ENCODE measurements around the gene BANF1.
"Not testable (repeated sequence)": the region's sequence is repeated elsewhere in the genome, so short reads cannot be mapped to it uniquely, and the experiment has no call there.

Gene BANF1

GRCh38 chr11:66011239-66011784 lies 9.0 kb downstream of the BANF1 start:
- no peak for DNase-seq (ENCODE audit: low read depth in 2 of 2)

- no peak for DNase-seq (ENCODE audit: low read depth in 2 of 2)
These were observed 9.5 kb downstream of the BANF1 start, which contains the start of gene CST6 for GRCh38 chr11:66011785-66012303. TSS of gene CST6 (plus strand) at chr11:66012008. CDS start at chr11:66012045, 37 bp downstream.

DNA sequence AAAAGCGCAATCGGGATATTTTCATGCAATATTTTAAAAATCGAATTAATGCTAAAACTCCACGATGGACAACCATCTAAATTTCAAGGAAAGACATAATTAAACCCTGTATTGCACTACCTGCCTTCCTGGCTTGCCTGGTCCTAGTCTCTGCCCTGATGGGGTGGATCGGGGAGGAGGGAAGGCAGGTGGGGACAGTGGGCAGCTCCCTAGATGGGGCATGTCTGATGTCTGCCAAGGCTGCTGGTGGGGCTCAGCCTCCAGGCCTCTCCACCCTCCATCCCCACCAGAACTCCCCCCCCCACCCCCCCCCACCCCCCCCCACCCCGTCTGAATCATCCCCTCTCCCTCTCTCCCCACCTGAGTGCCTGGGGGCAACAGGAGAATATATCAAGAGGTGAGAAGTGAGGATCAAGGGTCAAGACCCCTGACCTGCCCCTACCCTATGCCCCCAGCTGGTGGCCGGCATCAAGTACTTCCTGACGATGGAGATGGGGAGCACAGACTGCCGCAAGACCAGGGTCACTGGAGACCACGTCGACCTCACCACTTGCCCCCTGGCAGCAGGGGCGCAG lies 10.2 kb downstream of the BANF1 start:
- DNase-seq (ENCODE audit: low read depth in 2 of 2), result no peak

DNA sequence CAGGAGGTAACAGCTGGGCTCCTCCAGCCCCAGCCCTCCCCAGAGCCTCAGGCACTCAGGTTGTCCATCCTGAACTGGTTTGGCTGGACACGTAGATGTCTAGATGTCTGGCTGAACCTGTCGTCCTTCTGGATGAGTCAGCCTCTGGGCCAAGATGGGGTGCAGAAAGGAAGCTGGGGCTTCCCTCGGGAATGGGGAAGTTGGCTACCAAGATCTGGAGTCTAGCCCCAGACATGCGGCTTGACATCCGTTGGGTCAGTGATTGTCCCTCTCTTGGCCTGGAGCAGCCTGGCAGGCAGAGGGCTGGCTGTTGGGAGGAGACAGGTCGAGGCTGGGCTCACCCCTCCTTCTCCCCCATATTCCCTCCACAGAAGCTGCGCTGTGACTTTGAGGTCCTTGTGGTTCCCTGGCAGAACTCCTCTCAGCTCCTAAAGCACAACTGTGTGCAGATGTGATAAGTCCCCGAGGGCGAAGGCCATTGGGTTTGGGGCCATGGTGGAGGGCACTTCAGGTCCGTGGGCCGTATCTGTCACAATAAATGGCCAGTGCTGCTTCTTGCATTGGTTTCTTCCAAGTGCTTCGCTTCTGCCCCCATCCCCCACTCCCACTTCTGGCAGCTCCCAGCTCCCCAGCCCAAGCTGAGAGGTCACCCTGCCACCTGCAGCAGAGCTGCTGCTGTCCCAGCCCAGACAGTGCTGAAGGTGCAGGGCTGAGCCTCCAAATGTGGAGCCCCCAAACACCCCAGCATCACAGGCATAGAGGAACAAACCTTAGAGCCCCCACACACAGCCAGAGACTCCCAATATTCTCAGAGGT lies 10.9 kb downstream of the BANF1 start:
- DNase-seq (ENCODE audit: low read depth in 2 of 2), result no peak

- DNase-seq (ENCODE audit: low read depth in 2 of 2), result no peak
These were observed 11.4 kb downstream of the BANF1 start for GRCh38 chr11:66013762-66014100.

- DNase-seq (ENCODE audit: low read depth in 2 of 2), result no peak
These were observed 12.6 kb downstream of the BANF1 start for GRCh38 chr11:66014804-66015453.

- no peak for DNase-seq (ENCODE audit: low read depth in 2 of 2)
These were observed 13.2 kb downstream of the BANF1 start for GRCh38 chr11:66015454-66015881.

DNA sequence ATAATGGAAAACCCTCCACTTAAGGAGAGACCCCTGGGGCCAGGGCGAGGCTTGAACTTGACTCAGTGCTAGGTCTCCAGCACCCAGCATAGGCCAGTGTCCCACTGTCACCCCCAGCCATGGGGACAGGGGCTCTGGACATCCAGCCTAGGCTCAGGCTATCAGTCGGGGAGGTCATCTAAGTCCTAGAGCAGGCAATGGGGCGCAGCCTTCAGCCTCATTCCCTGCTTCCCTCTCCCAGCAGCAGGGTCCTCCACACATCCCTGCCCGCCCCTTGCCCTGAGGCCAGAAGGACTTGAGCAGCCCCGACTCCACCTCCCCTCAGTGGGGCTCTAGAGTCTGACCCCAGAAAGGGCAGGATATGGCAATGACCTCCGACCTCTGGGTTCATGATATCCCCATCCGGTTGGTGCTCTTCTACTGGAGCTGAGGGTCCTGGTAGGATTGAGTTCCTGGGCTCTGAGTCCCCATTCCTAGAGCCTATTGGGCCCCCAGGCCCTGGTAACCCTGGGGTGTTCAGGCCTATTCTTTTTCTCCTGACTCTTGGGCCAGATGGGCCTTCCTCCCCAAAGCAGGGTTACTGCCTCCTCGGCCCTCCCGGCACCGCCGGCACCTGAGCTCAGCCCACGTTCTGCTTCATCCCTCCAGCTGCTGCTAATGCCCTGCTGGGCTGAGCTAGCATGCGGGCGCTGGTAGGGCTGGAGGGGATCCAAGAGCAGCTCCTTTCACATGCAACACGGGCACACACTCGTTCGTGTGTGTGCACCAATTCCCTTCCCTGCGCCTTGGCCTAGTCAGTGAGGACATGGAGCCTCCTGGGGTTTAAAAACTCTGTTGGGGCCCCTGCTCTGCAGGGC lies 13.9 kb downstream of the BANF1 start:
- DNase-seq (ENCODE audit: low read depth in 2 of 2), result no peak

- no peak for DNase-seq (ENCODE audit: low read depth in 2 of 2)
These were observed 14.5 kb downstream of the BANF1 start for GRCh38 chr11:66016793-66017177.

DNA sequence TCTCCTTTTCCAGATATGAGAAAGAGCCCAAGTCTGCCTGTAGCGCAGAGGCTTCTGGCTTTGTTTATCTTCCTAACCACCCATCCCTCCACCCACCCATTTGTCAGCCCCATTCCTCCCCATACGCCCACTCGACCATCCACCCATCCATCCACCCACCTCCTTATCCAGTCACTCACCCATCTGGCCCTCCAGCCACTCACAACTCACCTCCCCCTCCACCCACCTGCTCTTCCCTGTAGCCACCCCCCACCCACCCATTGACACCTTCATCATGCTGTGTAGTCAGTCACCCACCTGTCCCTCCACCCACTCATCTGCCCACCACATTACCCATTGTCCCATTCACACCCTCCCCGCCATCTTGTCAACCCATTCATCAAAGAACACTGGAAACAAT lies 15.0 kb downstream of the BANF1 start:
- peak; percentile 57 to 74 for DNase-seq (ENCODE audit: low read depth in 2 of 2)

GRCh38 chr11:66020212-66020611 lies 17.9 kb downstream of the BANF1 start:
- no peak for DNase-seq (ENCODE audit: low read depth in 2 of 2)

DNA sequence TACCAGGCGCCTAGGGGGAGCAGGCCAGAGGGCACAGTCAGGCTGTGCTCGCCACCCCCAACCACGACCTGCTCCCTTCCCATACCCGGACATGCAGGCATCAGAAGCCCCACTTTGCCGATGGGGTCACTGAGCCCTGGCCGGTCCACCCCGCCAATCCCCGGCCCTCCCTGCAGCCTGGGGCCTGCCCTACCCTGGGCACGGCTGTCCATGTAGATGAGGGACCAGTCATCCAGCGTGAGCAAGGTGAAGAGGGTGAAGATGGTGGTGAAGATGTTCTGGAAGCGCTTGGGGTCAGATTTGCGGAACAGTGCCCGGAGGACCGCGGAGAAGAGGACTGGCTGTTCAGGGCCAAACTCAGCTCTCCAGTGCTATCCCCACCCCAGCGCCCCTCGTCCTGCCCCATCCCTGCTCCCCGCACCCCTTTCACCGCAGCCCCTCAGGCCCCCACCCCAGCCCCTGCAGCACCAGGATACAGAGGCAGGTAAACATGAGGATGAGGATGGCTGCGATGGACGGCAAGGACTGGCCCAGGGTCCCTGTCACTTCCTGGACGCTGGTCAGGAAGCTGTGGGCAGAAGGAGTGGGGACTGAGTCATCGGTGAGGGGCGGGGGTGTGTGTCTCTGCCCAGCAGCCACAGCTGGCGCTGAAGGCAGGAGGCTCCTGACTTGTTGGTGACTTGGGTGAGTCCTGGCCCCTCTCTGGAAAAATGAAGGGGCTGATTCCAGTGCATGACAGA lies 18.5 kb downstream of the BANF1 start:
- peak in 1 of 2 donors; percentile 43 for DNase-seq (ENCODE audit: low read depth in 2 of 2)

DNA sequence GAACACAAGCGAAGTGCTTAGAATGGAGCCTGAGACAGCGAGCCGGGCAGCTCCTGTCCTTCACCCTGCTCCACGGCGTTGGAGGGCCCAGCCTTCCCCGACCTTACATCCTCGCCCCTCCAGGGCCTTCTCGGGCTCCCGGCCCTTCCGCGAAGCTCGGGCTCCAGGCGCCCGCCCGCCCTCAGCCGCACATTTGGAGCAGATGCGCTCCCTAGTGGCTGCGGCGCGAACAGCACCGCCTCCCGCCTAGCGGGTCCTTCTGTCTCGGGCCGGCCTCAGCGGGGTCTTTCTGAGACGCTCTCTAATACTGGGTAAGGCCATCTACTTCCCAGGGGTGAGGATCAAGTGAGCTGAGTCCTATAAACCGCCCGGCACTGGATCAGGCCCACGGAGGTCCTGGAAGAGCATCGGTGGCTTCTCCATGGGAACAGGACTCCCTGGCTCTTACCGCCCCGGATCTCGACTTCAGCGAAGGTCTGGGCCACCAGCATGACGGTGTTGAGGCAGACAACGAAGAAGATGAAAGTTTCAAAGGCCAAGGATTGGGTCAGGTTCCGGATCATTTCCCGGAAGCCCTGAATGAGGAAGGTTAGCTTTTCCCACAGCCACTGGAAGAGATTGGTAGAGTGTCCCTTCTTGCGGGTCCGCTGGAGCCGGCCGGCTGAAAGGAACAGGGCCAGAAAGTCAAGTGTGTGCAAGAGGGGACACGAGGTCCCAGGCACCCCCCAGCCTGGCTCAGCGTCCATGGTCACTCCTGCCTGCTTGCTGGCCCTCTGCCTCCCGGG lies 20.3 kb downstream of the BANF1 start:
- peak; percentile 31 to 64 for DNase-seq (ENCODE audit: low read depth in 2 of 2)

DNA sequence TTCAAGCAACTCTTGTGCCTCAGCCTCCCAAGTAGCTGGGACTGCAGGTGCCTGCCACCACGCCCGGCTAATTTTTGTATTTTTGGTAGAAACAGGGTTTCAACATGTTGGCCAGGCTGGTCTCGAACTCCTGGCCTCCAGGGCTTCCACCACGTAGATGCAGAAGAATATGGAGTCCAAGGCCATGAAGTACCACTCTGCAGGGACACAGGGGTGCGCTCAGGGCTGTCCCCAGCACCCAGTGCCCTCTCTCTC lies 20.8 kb downstream of the BANF1 start:
- not testable (repeated sequence) for DNase-seq (ENCODE audit: low read depth in 2 of 2)

DNA sequence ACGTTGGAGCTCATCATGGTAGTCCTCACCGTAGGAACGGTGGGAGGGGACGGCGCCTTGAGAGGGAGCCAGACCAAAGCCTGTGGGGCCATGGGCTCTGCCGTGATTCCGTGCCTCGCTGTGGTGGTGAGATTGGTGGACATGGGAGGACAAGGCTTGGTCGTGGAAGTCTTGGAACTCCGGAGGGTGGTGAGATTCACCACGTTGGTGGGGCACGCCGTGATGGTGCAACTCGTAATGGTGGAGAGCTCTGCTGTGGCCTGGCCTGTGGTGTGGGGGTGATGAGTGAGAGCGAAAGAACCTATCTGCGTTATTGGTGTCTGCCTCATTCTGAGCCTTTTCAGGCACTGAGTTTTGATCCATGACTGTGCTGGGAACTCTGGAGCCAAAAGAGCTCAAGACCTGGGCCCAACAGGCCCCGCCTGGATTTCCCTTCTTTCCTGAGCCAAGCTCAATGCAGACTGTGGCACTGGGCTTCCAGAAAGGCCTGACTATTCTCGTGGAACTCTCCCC lies 23.8 kb downstream of the BANF1 start, which contains the start of gene CATSPER1:
Gene CATSPER1, minus strand, starts transcription at position 463 of the 513 bp plus-strand sequence. Its CDS starts 100 bp downstream, at position 363.
- no peak for DNase-seq (ENCODE audit: low read depth in 2 of 2)

GRCh38 chr11:66032957-66033735 lies 30.8 kb downstream of the BANF1 start:
- DNase-seq (ENCODE audit: low read depth in 2 of 2), result no peak

- DNase-seq (ENCODE audit: low read depth in 2 of 2), result no peak
These were observed 33.5 kb downstream of the BANF1 start for GRCh38 chr11:66035653-66036333.

- DNase-seq (ENCODE audit: low read depth in 2 of 2), result no peak
These were observed 34.0 kb downstream of the BANF1 start for GRCh38 chr11:66036334-66036710.

DNA sequence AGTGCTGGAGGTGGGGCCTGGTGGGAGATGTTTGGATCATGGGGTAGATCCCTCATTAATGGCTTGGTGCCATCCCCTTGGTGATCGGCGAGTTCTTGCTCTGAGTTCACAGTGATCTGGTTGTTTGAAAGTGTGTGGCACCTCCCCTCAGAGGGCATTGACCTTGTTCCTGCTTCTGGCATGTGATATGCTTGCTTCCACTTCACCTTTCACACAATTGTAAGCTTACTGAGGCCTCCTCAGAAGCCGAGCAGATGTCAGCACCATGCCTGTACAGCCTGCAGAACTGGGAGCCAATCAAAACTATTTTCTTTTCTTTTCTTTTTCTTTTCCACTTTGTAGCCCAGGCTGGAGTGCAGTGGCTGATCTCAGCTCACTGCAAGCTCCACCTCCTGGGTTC lies 35.0 kb downstream of the BANF1 start:
- DNase-seq (ENCODE audit: low read depth in 2 of 2), result no peak

Data from stimulated activated CD8-positive, alpha-beta memory T cell treated with anti-CD3 and anti-CD28 coated beads, Interleukin-7, amount 100 ng/mL, for 4 hours (primary cell).